Neural progenitor cell (in vitro differentiated cells): Measurements from ENCODE around the gene EFNA5. TPM values are rescaled to one million over a fixed set of nuclear protein-coding genes. Genes with fewer than 3 reads are reported as not detected.

Experiments used
- DNase-seq: peaks from one replicate; pipeline ENCODE4 v3.0.0-alpha.2; 2016; ENCODE audit warnings: low spot score
- H2AFZ ChIP-seq: fragments of 200-600 bp; sonication (generic); replicated peaks from 2 replicates; pipeline ENCODE4 v1.6.1; 2016; ENCODE audit warnings: antibody characterized with exemption
- H3F3A ChIP-seq: fragments of 200-600 bp; sonication (generic); 2 replicates; pipeline ENCODE4 v1.6.1; 2016; ENCODE audit warnings: antibody characterized with exemption, low read depth
- H3K27ac ChIP-seq: fragments of 200-600 bp; sonication (generic); 2 replicates; pipeline ENCODE4 v1.5.1; 2016; ENCODE audit warnings: mild to moderate bottlenecking
- H3K27me3 ChIP-seq: fragments of 200-600 bp; sonication (generic); 2 replicates; pipeline ENCODE4 v1.6.1; 2016; ENCODE audit warnings: mild to moderate bottlenecking, moderate library complexity
- H3K36me3 ChIP-seq: fragments of 200-600 bp; sonication (generic); 2 replicates; pipeline ENCODE4 v1.5.1; 2016
- H3K4me1 ChIP-seq: fragments of 200-600 bp; sonication (generic); 2 replicates; pipeline ENCODE4 v1.6.1; 2016; ENCODE audit warnings: mixed run types
- H3K4me2 ChIP-seq: fragments of 200-600 bp; sonication (generic); 2 replicates; pipeline ENCODE4 v1.6.1; 2016
- H3K4me3 ChIP-seq: fragments of 200-600 bp; sonication (generic); 2 replicates; pipeline ENCODE4 v1.5.1; 2016
- H3K79me2 ChIP-seq: fragments of 200-600 bp; sonication (generic); 2 replicates; pipeline ENCODE4 v1.6.1; 2016; ENCODE audit warnings: low read depth
- H3K9ac ChIP-seq: fragments of 200-600 bp; sonication (generic); 2 replicates; pipeline ENCODE4 v1.6.1; 2016
- H3K9me3 ChIP-seq: fragments of 200-600 bp; sonication (generic); 2 replicates; pipeline ENCODE4 v1.5.1; 2016; ENCODE audit warnings: low read depth
- H4K20me1 ChIP-seq: fragments of 200-600 bp; sonication (generic); 2 replicates; pipeline ENCODE4 v1.6.1; 2016; ENCODE audit warnings: low read depth
- H3K27ac Mint-ChIP-seq: 3 replicates; pipeline ENCODE4 v1.8.0; 2021; ENCODE audit warnings: mixed read lengths
- H3K27me3 Mint-ChIP-seq: 2 replicates; pipeline ENCODE4 v1.8.0; 2022; ENCODE audit warnings: low read depth, mild to moderate bottlenecking, inconsistent platforms, moderate library complexity, mixed read lengths; ENCODE audit not compliant: insufficient read depth
- H3K36me3 Mint-ChIP-seq: 3 replicates; pipeline ENCODE4 v1.8.0; 2021; ENCODE audit warnings: mixed read lengths
- H3K4me1 Mint-ChIP-seq: 3 replicates; pipeline ENCODE4 v1.8.0; 2021; ENCODE audit warnings: mixed read lengths
- H3K4me3 Mint-ChIP-seq: 3 replicates; pipeline ENCODE4 v1.8.0; 2021; ENCODE audit warnings: mild to moderate bottlenecking, moderate library complexity, mixed read lengths
- H3K9me3 Mint-ChIP-seq: 3 replicates; pipeline ENCODE4 v1.8.0; 2020; ENCODE audit warnings: mixed read lengths
- EZH2 ChIP-seq: fragments of 200-600 bp; sonication (generic); IDR thresholded peaks from 2 replicates; pipeline ENCODE4 v1.6.1; 2017; ENCODE audit warnings: antibody characterized with exemption, mild to moderate bottlenecking, moderate library complexity
- EZH2phosphoT487 ChIP-seq: fragments of 200-600 bp; sonication (generic); IDR thresholded peaks from 2 replicates; pipeline ENCODE4 v1.6.1; 2017; ENCODE audit warnings: antibody characterized with exemption
- total RNA-seq: library from RNA; depleted of rRNA; stranded (reverse); fragments of >200 nt; gene quantifications from 2 replicates; pipeline ENCODE4 v1.2.3, GENCODE V29; 2015; ENCODE audit warnings: low replicate concordance
- TF ChIP-seq, protein P1 (sequence below): fragments of 200-600 bp; sonication (generic); IDR thresholded peaks from 2 replicates; pipeline ENCODE4 v1.5.1; 2017; ENCODE audit warnings: antibody characterized with exemption, mild to moderate bottlenecking

EFNA5 gene
- total RNA-seq, 1 donor from 2014 or later, result 105 TPM

DNA sequence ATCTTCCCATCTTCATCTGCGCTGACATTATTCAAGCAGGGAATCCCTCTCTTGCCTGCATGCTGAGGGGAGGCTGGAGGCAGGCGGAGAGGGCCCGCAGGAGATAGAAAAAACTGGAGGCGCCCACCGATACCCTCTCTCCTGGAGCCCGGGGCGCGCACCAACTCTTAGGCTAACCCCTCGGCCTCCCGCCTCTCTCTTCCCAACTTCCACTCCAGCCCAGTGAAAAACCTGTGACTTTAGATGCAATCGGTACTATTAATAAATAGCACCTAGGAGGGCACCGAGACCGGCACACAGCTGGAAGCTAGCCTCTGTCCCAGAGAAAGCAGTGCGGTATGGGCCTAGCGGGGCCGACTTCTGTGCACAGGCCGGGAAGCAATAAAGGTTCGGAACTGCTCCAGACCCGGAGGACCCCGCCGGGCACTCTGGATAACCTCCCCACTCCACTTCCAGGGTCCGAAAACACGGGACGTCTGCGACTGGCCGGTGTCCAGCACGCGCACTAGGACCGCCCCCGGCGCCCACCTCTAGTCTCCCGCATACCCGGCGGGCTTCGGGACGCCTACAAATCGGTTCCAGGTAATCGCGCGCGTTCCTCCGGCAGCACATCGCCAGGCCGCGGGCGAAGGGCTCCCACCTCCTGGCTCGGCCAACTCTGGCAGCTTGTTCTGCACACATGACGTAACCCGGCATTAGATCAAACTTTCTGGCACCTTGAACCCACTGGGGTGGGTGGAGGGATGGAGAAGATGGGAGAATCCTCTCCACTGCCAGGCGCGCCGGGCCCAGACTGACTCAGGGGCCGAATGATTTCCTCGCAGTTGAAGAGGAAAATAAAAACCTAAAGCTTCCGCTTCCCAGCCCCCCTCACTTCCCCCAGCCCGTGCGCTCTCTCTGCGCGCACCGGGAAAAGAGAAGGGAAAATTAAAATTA is 1.4 kb downstream of the EFNA5 start:
- H3K36me3 ChIP-seq, result peaks cover 18% of the 10 kb centered on the region
- DNase-seq, result peak; percentile 53
- no peaks in the 10 kb centered on the region for H3K9me3 Mint-ChIP-seq
- H3K4me3 ChIP-seq, result peak overlapping the region; percentile 97
- peak overlapping the region; percentile 93 for H3K9ac ChIP-seq
- H3K4me1 ChIP-seq, result peaks cover 42% of the 10 kb centered on the region
- peaks cover 96% of the 10 kb centered on the region for H3K79me2 ChIP-seq
- TF ChIP-seq EZH2phosphoT487 (no peak), EZH2 (no peak)
- TF ChIP-seq, protein P1, sequence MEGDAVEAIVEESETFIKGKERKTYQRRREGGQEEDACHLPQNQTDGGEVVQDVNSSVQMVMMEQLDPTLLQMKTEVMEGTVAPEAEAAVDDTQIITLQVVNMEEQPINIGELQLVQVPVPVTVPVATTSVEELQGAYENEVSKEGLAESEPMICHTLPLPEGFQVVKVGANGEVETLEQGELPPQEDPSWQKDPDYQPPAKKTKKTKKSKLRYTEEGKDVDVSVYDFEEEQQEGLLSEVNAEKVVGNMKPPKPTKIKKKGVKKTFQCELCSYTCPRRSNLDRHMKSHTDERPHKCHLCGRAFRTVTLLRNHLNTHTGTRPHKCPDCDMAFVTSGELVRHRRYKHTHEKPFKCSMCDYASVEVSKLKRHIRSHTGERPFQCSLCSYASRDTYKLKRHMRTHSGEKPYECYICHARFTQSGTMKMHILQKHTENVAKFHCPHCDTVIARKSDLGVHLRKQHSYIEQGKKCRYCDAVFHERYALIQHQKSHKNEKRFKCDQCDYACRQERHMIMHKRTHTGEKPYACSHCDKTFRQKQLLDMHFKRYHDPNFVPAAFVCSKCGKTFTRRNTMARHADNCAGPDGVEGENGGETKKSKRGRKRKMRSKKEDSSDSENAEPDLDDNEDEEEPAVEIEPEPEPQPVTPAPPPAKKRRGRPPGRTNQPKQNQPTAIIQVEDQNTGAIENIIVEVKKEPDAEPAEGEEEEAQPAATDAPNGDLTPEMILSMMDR, result no peak
- peaks cover 9% of the 10 kb centered on the region for H3K36me3 Mint-ChIP-seq
- no peaks in the 10 kb centered on the region for H3K9me3 ChIP-seq
- H3K4me3 Mint-ChIP-seq, result peak overlapping the region; percentile 98
- H4K20me1 ChIP-seq, result peaks cover 74% of the 10 kb centered on the region
- H3K27me3 ChIP-seq, result no peaks in the 10 kb centered on the region
- H3K4me1 Mint-ChIP-seq, result peaks cover 34% of the 10 kb centered on the region
- H3K27ac ChIP-seq, result peak overlapping the region; percentile 87
- H3K4me2 ChIP-seq, result peak overlapping the region; percentile 97
- H2AFZ ChIP-seq, result no peak overlapping the region
- H3K27me3 Mint-ChIP-seq, result peaks cover 15% of the 10 kb centered on the region
- peak overlapping the region; percentile 95 for H3K27ac Mint-ChIP-seq
- peaks cover 51% of the 10 kb centered on the region for H3F3A ChIP-seq

DNA sequence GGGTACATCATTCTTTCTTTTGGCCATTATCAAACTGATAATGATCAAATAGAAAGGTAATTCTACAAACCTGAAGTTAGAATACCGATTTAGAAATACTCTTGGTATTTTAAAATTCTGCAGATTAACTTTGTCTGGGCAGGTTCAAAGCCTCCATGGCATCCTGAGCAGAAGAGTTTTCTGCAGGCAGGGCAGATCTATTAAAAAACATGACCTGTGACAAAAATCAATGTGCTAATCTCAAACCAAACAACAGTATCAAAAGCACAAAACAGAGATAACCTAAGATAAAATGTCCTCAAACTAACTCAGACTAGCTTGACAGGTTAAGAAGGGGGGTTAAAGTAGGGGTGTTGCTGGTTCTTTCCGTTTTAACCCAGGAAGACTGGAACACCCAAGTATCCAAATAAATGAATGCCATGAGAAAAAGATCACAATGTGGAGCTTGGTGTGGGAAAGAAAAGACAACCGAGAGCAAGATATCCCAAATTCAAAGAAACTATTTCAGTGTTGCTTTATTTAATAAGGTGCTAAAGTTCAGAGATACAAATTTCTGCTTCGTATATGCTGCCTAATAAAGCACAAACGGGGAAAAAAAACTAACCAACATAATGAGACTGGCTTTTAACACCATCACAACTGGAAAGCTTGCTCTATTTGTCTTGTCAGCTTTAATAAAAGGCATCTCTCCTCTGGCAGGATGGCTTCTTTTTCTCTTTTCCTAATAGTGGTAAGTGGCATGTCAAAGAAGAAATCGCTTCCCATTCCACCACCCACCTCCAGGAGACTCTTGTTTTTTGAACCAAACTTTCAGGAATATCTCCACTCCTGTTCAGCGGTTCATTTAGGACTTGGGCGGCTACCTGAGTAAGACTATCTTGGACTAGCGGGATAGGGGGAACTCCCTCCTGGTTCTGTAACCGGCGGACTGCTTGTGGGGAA is 2.3 kb downstream of the EFNA5 start:
- peaks cover 51% of the 10 kb centered on the region for H3F3A ChIP-seq
- Mint-ChIP-seq H3K4me3 (peak overlapping the region; percentile 98), H3K4me1 (peaks cover 31% of the 10 kb centered on the region), H3K36me3 (peaks cover 9% of the 10 kb centered on the region), H3K9me3 (no peaks in the 10 kb centered on the region), H3K27ac (peak overlapping the region; percentile 95), H3K27me3 (peaks cover 11% of the 10 kb centered on the region)
- peaks cover 84% of the 10 kb centered on the region for H4K20me1 ChIP-seq
- peak overlapping the region; percentile 93 for H3K9ac ChIP-seq
- H3K4me3 ChIP-seq, result peak overlapping the region; percentile 97
- no peaks in the 10 kb centered on the region for H3K27me3 ChIP-seq
- peak overlapping the region; percentile 87 for H3K27ac ChIP-seq
- peaks cover 96% of the 10 kb centered on the region for H3K79me2 ChIP-seq
- no peak overlapping the region for H2AFZ ChIP-seq
- H3K36me3 ChIP-seq, result peaks cover 18% of the 10 kb centered on the region
- H3K4me2 ChIP-seq, result peak overlapping the region; percentile 97
- no peaks in the 10 kb centered on the region for H3K9me3 ChIP-seq
- H3K4me1 ChIP-seq, result peaks cover 45% of the 10 kb centered on the region
- DNase-seq, result no peak
- TF ChIP-seq, protein P1, result peak; percentile 10
- TF ChIP-seq EZH2phosphoT487, result no peak

DNA sequence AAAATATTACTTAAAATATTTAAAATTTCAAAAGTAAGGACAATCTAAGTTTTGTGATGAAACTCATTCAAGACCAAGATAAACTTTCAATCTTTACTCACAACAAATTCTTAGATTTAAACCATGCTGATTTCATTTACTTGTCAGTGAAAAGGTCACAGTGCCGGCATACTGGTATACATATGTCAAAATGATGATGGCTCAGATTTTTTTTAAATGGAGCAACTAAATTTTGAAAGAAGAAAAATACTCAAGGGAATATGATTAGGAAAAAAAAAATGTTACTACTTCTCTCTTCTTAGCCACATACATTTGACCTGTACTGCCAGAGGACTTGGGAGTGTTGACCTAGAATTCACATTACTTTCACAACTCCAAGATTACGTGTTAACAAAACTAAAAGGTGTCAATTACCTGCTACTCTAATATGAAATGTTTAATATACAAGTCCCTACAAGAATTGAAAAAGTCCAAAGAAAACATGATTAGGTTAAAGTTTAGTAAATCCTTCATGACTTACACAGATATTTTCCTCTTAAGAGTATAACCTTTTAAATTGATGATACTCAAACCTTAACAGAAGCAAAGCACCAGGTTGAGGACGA is 4.6 kb downstream of the EFNA5 start:
- peaks cover 56% of the 10 kb centered on the region for H3F3A ChIP-seq
- Mint-ChIP-seq H3K27me3 (peaks cover 4% of the 10 kb centered on the region), H3K4me1 (peaks cover 52% of the 10 kb centered on the region), H3K9me3 (no peaks in the 10 kb centered on the region), H3K27ac (no peak overlapping the region), H3K36me3 (peaks cover 11% of the 10 kb centered on the region), H3K4me3 (peak overlapping the region; percentile 83)
- H3K4me2 ChIP-seq, result peak overlapping the region; percentile 97
- peaks cover 100% of the 10 kb centered on the region for H3K79me2 ChIP-seq
- TF ChIP-seq, protein P1, result no peak
- TF ChIP-seq EZH2, result no peak
- no peak for TF ChIP-seq EZH2phosphoT487
- H3K9ac ChIP-seq, result no peak overlapping the region
- no peak overlapping the region for H2AFZ ChIP-seq
- no peaks in the 10 kb centered on the region for H3K9me3 ChIP-seq
- no peaks in the 10 kb centered on the region for H3K27me3 ChIP-seq
- H3K27ac ChIP-seq, result peak overlapping the region; percentile 64
- DNase-seq, result no peak
- H3K36me3 ChIP-seq, result peaks cover 18% of the 10 kb centered on the region
- peak overlapping the region; percentile 97 for H3K4me3 ChIP-seq
- H4K20me1 ChIP-seq, result peaks cover 97% of the 10 kb centered on the region
- peaks cover 66% of the 10 kb centered on the region for H3K4me1 ChIP-seq
